ENCODE results near the gene ASL. TPM values are rescaled to one million over a fixed set of nuclear protein-coding genes. Genes with fewer than 3 reads are reported as not detected.

The ASL gene
- total RNA-seq, 4 donors from 2014 or later, result 7.2 to 63.2 (median 22.4) TPM

DNA sequence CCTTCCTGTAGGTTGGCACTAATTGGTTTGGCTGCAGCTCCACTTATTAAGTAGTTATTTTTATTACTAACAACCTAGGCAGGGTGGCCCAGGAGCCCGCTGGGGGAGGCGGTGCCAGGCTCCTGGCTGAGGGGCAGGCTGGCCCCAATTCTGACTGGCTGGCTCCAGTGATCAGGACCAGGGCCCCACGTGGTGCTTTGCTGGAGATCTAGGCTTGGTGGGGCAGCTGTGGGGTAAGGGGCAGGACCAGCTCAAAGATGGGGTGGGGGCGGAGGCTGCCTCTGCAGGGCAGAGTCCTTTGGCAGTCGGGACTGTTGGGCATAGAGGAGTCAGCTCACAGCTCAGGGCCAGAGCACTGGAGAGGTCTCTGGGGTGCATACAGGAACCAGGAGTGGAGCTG is 2.4 kb downstream of the ASL start:
- no peak for DNase-seq
- H3K27me3 ChIP-seq, result no peaks in the 10 kb centered on the region
- TF ChIP-seq, protein P1, sequence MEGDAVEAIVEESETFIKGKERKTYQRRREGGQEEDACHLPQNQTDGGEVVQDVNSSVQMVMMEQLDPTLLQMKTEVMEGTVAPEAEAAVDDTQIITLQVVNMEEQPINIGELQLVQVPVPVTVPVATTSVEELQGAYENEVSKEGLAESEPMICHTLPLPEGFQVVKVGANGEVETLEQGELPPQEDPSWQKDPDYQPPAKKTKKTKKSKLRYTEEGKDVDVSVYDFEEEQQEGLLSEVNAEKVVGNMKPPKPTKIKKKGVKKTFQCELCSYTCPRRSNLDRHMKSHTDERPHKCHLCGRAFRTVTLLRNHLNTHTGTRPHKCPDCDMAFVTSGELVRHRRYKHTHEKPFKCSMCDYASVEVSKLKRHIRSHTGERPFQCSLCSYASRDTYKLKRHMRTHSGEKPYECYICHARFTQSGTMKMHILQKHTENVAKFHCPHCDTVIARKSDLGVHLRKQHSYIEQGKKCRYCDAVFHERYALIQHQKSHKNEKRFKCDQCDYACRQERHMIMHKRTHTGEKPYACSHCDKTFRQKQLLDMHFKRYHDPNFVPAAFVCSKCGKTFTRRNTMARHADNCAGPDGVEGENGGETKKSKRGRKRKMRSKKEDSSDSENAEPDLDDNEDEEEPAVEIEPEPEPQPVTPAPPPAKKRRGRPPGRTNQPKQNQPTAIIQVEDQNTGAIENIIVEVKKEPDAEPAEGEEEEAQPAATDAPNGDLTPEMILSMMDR (IDR thresholded peaks at IDR 0.05), result no peak
- intact Hi-C loops (cut with DNase I; ENCODE audit: low total_unique reads), result no loop called here
- H3K4me1 ChIP-seq, result peaks cover 3 to 9% of the 10 kb centered on the region in 2 donors
- no peak overlapping the region for H3K4me3 ChIP-seq
- H3K36me3 ChIP-seq, result no peaks in the 10 kb centered on the region
- H3K9me3 ChIP-seq, result no peaks in the 10 kb centered on the region
- no peak overlapping the region for H3K27ac ChIP-seq

DNA sequence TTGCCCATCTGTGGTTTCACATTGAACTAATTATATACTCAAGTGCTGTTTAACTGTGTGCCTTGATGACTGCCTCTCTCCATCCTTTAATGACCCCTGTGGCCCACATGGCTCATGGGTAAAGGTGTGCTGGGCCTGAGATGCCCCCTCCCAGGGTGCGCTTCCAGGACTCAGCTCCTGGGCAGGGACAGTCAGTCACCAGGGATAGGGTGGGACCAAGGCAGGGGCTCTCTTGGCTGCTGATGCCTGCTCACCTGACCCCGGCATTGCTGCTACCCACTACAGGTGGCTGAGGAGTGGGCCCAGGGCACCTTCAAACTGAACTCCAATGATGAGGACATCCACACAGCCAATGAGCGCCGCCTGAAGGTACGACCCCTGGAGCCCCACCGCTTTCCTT is 6.5 kb downstream of the ASL start:
- Histone ChIP-seq H3K27ac (no peak overlapping the region), H3K9me3 (no peaks in the 10 kb centered on the region), H3K36me3 (no peaks in the 10 kb centered on the region), H3K27me3 (no peaks in the 10 kb centered on the region), H3K4me1 (no peaks in the 10 kb centered on the region), H3K4me3 (no peak overlapping the region)
- TF ChIP-seq, protein P1 (IDR thresholded peaks at IDR 0.05), result no peak
- TF ChIP-seq POLR2A (IDR thresholded peaks at IDR 0.05), result no peak
- no peak for DNase-seq
- intact Hi-C loops (cut with DNase I; ENCODE audit: low total_unique reads), result no loop called here

DNA sequence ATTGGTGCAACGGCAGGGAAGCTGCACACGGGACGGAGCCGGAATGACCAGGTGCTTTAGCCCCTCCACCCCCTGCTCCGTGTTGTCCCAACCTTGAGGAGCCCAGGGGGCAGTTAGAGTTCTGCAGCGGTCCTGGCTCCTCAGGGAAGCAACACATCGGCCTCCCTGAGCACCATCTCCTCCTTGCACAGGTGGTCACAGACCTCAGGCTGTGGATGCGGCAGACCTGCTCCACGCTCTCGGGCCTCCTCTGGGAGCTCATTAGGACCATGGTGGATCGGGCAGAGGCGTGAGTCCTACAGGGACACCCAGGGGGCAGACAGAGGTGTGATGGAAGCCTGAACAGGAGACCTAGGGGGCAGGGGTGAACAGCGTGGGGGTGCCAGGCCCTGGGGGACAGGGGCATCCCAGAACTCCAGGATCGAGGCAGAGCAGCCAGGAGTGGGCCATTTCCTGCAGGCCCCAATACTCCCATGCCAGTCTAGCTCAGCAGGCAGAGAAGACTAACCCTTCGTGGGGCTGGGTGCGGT is 7.3 kb downstream of the ASL start:
- intact Hi-C loops (cut with DNase I; ENCODE audit: low total_unique reads), result no loop called here
- TF ChIP-seq, protein P1 (IDR thresholded peaks at IDR 0.05), result no peak
- TF ChIP-seq POLR2A (IDR thresholded peaks at IDR 0.05), result no peak
- no peak for DNase-seq
- no peaks in the 10 kb centered on the region for H3K4me1 ChIP-seq
- H3K27me3 ChIP-seq, result no peaks in the 10 kb centered on the region
- no peak overlapping the region for H3K4me3 ChIP-seq
- H3K9me3 ChIP-seq, result no peaks in the 10 kb centered on the region
- no peaks in the 10 kb centered on the region for H3K36me3 ChIP-seq
- no peak overlapping the region for H3K27ac ChIP-seq

DNA sequence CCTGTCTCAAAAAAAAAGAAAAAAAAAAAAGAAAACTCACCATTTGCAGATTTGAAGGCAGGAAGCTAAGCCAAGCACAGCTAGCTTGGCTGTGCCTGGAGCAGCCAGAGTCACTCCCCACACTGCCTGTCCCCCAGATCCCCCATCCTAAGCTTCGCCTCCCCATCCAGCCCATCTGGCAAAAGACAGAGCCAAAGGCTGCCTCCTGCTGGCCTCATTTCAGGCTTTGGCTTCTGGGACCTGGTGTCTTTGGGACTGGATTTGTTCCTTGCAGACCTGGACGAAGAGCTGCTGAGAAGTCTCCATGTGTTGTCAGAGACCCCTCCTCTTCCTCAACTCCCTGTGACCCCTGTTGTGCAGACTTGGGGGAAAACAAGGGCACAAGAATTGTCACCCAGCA is 8.1 kb downstream of the ASL start:
- no peak overlapping the region for H3K27ac ChIP-seq
- no peaks in the 10 kb centered on the region for H3K36me3 ChIP-seq
- no peak for DNase-seq
- H3K9me3 ChIP-seq, result no peaks in the 10 kb centered on the region
- H3K4me3 ChIP-seq, result no peak overlapping the region
- TF ChIP-seq, protein P1 (IDR thresholded peaks at IDR 0.05), result no peak
- no peak for TF ChIP-seq POLR2A (IDR thresholded peaks at IDR 0.05)
- intact Hi-C loops (cut with DNase I; ENCODE audit: low total_unique reads), result no loop called here
- H3K4me1 ChIP-seq, result no peaks in the 10 kb centered on the region
- no peaks in the 10 kb centered on the region for H3K27me3 ChIP-seq

DNA sequence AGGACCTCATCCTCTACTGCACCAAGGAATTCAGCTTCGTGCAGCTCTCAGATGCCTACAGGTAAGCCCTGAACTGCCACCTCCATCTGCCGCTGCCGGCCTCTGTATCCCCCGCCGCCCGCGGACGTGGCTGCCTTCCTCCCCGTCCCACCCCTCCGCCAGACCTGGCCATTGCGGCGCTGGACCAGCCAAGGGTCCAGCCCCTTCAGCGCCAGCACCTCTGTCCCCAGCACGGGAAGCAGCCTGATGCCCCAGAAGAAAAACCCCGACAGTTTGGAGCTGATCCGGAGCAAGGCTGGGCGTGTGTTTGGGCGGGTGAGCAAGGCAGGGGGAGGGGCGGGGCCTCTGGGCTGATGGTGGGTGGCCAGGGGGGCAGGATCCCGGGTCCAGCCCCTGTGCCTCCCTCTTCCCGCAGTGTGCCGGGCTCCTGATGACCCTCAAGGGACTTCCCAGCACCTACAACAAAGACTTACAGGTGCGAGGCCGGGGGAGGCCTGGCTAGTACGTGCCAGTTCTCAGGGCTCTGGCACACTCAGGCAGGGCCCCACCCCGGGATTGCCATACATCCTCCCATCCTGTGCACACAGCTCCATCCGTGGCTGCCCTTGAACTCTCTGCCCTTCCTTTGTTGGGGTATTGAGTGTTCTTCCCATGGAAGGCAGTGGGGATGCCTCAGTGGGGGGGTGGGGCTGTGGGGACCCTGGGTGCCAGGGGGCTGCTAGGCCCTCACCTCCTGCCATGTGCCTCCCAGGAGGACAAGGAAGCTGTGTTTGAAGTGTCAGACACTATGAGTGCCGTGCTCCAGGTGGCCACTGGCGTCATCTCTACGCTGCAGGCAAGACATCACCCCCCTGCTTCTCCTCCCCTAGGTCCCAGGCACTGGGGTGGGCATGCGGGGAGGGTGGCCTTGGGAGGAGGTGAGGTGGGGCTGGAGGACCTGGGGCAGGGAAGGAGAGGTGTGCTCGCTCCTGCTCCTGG is 13.5 kb downstream of the ASL start:
- no peaks in the 10 kb centered on the region for H3K9me3 ChIP-seq
- no peak overlapping the region for H3K4me3 ChIP-seq
- no peaks in the 10 kb centered on the region for H3K4me1 ChIP-seq
- H3K27me3 ChIP-seq, result no peaks in the 10 kb centered on the region
- no peak for DNase-seq
- H3K36me3 ChIP-seq, result no peaks in the 10 kb centered on the region
- TF ChIP-seq, protein P1 (IDR thresholded peaks at IDR 0.05), result no peak
- TF ChIP-seq POLR2A (IDR thresholded peaks at IDR 0.05), result no peak
- intact Hi-C loops (cut with DNase I; ENCODE audit: low total_unique reads), result no loop called here
- no peak overlapping the region for H3K27ac ChIP-seq

All from uterus (tissue), 4 donors.